Stimulated activated CD8-positive, alpha-beta memory T cell treated with anti-CD3 and anti-CD28 coated beads, Interleukin-15, amount 100 ng/mL, for 4 hours (primary cell): ENCODE data around the gene EFS.
"Not testable (repeated sequence)": the region's sequence is repeated elsewhere in the genome, so short reads cannot be mapped to it uniquely, and the experiment has no call there.

Source experiments
- DNase-seq, 2 donors: peaks; one replicate each; pipeline ENCODE4 v3.0.0-alpha.2; 2020; ENCODE audit warnings: low read depth in 2 of 2

EFS gene

GRCh38 chr14:23326491-23327332 is 38.3 kb downstream of the EFS start:
- DNase-seq, result no peak

- not testable (repeated sequence) for DNase-seq
Observed at GRCh38 chr14:23325746-23326145, 39.2 kb downstream of the EFS start.

GRCh38 chr14:23324993-23325392 is 40.0 kb downstream of the EFS start:
- DNase-seq, result no peak

DNA sequence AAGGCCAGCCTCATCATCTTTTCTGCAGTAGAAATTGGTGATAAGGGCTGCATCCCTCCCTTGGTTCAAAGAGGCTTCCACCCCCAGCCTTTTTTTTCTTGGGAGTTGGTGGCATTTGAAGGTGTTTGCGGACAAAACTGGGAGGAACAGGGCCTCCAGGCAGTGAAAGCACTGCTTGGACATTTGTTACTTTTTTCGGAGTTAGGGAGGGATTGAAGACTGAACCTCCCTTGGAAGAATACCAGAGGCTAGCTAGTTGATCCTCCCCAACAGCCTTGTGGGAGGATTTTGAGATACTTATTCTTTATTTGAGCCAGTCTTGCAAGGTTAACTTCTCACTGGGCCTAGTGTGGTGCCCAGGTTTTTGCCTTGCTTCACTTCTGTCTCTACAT is 40.5 kb downstream of the EFS start:
- DNase-seq, result no peak

DNA sequence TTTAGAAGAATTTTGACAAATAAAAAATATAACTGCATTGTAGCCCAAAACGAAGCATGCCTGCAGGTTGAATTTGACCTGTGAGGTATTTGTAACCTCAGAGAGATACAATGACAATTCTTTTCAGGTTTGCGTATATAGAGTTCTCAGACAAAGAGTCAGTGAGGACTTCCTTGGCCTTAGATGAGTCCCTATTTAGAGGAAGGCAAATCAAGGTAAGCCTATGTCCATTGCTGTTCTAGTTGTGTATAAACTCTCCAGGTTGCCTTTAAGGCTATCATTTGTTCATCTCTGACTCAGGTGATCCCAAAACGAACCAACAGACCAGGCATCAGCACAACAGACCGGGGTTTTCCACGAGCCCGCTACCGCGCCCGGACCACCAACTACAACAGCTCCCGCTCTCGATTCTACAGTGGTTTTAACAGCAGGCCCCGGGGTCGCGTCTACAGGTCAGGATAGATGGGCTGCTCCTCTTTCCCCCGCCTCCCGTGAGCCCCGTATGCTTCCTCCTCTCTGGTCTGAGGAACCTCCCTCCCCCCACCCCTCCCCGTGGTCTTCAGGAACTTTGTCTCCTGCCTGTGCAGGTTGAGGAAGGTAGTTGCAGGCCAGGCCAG is 41.0 kb downstream of the EFS start:
- no peak for DNase-seq

DNA sequence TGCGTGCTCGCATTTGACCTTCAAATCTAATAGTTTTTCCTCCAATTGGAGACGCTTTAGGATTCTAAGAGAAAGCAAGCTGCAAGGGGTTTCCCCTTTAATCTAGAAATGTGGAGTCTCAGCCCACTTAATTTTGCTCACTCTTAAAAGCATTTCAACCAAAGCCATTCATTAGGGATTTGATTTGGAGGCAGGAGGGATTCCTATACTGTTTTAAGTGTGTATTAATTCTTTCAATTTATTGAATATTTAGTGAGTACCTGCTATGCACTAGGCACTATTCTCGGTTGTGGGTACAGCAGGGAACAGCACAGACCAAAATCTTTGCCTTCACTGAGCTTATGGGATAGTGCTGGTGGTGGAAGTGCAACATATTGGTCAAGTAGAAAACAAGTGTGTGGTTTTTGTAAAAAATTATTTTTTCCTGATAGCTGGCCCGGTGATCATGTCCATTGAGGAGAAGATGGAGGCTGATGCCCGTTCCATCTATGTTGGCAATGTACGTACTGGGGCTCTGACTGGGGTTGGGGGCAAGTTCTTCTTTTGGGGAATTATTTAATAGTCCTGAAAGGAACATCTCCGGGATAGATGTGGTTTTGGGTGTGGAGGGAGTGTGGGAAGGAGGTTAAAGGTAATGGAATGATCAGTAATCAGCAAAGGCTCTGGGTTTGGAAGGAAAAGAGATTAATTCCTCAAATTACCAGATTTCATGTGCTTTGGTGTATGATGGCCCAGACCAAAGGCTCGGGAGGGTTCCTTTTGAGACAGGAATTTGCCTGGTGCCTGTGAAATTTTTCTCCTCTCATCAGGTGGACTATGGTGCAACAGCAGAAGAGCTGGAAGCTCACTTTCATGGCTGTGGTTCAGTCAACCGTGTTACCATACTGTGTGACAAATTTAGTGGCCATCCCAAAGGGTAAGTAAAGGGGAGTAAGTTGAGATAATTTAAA is 42.1 kb downstream of the EFS start:
- DNase-seq, result no peak

DNA sequence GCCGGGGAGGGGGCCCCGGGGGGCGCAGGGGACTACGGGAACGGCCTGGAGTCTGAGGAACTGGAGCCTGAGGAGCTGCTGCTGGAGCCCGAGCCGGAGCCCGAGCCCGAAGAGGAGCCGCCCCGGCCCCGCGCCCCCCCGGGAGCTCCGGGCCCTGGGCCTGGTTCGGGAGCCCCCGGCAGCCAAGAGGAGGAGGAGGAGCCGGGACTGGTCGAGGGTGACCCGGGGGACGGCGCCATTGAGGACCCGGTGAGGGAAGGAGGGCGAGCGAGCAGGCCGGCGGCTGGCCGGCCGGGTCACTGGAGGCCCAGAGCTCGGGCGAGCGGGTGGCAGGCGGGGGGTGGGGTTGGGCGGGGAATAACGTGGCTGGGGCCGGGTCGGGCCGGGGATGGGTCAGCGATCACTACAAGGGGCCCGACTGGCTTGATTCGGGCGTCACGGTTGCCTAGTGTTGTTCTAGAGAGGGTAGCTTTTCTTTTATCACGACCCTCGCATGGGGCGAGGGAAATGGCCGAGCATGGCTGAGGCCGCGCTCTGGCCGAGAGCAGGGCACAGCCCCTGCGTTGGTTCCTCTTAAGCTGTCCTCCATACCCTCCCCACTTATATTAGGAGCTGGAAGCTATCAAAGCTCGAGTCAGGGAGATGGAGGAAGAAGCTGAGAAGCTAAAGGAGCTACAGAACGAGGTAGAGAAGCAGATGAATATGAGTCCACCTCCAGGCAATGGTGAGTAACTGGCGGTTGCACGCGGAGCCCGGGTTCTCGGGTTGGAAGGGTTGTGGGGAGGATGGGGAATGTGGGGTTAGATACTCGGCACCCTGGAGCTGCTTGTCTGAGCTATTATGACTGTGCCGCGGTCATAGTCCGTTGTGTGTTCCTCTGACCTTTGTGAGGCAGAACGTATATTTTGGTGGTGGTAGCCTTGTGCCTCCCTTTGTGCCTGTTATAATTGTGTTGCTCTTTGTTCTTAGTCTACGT is 43.1 kb downstream of the EFS start:
- peak; percentile 26 to 33 for DNase-seq

- peak; percentile 94 to 97 for DNase-seq
Observed at GRCh38 chr14:23320584-23321571, 44.1 kb downstream of the EFS start, which contains the start of gene PABPN1. Gene PABPN1, plus strand, starts transcription at chr14:23321457. Its CDS starts 13 bp downstream, at chr14:23321470.

DNA sequence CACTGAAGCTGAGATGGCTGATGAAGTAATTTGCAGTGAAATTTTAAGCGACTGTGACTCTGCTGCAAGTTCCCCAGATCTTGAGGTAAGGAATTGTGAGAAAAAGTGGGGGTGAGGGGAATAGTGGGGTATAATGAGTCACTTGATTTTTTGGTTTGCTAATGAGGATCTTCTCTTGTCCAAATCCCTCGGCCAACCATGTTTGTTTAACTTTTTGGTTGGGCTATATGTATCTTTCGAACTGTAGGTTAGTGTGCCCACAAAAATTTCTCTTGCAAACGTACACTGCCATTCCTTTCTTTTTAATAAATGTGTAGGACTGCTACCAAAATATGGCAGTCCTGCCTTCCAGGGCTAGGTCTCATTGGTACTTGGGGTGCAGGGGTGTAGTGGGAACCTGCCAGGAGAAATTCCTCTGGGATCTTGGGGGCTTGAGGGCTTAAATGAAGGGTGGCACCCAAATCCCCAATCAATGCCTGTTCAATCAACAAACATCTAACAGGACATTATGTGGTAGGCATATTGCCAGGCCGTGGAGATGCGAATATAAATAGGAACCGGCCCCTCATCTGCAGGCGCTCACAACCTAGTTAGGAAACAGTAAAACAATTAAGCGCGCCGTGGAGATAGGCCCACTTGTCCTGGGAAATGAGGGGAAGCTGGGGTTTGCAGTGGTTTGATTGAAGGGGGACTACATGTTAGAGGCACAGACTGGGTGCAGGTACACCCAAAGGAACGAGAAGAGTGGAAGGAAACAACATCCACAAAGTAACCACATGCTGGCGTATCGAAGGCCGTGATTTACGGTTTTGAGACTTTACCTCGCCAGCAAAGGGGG is 45.0 kb downstream of the EFS start:
- no peak for DNase-seq

GRCh38 chr14:23316300-23316699 is 48.7 kb downstream of the EFS start:
- no peak for DNase-seq

DNA sequence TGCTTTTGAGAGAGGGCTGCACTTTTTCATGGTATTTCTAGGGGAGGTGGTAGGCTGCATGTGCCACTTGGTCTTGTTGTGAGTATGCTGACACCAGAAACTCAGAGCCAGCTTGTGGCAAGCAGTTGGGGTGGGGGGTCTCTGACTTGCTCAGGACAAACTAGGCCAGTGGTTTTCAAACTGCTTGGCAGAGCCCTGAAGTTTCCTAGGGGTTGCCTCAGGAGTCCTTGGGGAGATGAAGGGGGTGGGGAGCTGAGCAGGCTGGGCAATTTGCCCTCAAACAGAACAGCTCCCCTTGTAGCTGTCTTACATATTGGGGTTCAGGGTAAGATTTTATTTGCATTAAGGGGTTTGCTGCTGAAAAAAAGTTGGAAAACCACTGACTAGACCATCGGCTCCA is 54.4 kb downstream of the EFS start:
- DNase-seq, result no peak

- DNase-seq, result no peak
Observed at GRCh38 chr14:23308721-23309445, 56.1 kb downstream of the EFS start.

GRCh38 chr14:23307687-23308644 is 57.0 kb downstream of the EFS start:
- DNase-seq, result no peak

DNA sequence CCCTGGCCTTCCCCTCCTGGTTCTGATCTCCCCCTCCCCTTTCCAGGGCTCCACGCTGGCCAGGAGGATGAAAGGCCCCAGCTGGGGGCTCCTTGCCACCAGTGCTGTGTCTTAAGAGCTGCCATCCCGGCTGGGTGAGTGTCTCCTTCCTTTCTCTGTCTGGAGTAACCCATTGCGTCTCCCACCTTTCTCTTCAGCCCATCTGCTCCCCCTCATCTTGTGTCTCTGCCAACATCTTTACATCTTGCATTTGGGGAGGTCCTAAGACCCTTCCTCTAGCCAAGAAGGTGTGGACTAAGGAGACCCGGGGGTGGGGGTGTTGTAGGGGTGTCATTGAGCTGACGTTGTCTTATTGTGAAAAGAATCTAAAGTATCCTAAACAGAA is 57.8 kb downstream of the EFS start:
- no peak for DNase-seq

GRCh38 chr14:23306412-23307145 is 58.4 kb downstream of the EFS start, which contains the start of gene BCL2L2:
Gene BCL2L2, plus strand, starts transcription at chr14:23306833. Its CDS starts 935 bp downstream, at chr14:23307768.
- no peak for DNase-seq
